Hepatic stellate cell (primary cell): ENCODE results near the gene GAB2.
A peak's percentile ranks its signal among the peaks of the same experiment; 100 is the strongest.
"Not testable (repeated sequence)": the region's sequence is repeated elsewhere in the genome, so short reads cannot be mapped to it uniquely, and the experiment has no call there.

ENCODE experiments used
- DNase-seq: peaks from one replicate; pipeline ENCODE4 v3.0.0; 2011; ENCODE audit warnings: low spot score

The GAB2 gene

GRCh38 chr11:78313181-78313795 lies 104.3 kb downstream of the GAB2 start:
- DNase-seq: peak; percentile 29

- no peak for DNase-seq
Measured at GRCh38 chr11:78312712-78313111, 104.9 kb downstream of the GAB2 start.

GRCh38 chr11:78311702-78312371 lies 105.8 kb downstream of the GAB2 start:
- DNase-seq: no peak

GRCh38 chr11:78310500-78310909 lies 107.1 kb downstream of the GAB2 start:
- peak; percentile 62 for DNase-seq

- DNase-seq: no peak
Measured at GRCh38 chr11:78304201-78304600, 113.4 kb downstream of the GAB2 start.

GRCh38 chr11:78300108-78300839 lies 117.3 kb downstream of the GAB2 start:
- DNase-seq: no peak

- DNase-seq: no peak
Measured at GRCh38 chr11:78299000-78299710, 118.5 kb downstream of the GAB2 start.

GRCh38 chr11:78298291-78298771 lies 119.3 kb downstream of the GAB2 start:
- DNase-seq: no peak

GRCh38 chr11:78295991-78296930 lies 121.4 kb downstream of the GAB2 start:
- no peak for DNase-seq

GRCh38 chr11:78295347-78295746 lies 122.3 kb downstream of the GAB2 start:
- no peak for DNase-seq

GRCh38 chr11:78294100-78294499 lies 123.5 kb downstream of the GAB2 start:
- not testable (repeated sequence) for DNase-seq

GRCh38 chr11:78293536-78293935 lies 124.1 kb downstream of the GAB2 start:
- DNase-seq: no peak

GRCh38 chr11:78292109-78292803 lies 125.4 kb downstream of the GAB2 start:
- no peak for DNase-seq

- DNase-seq: no peak
Measured at GRCh38 chr11:78291503-78292108, 126.0 kb downstream of the GAB2 start.

- no peak for DNase-seq
Measured at GRCh38 chr11:78290293-78291176, 127.1 kb downstream of the GAB2 start.

- no peak for DNase-seq
Measured at GRCh38 chr11:78289552-78290292, 127.9 kb downstream of the GAB2 start.

- no peak for DNase-seq
Measured at GRCh38 chr11:78284260-78284659, 133.4 kb downstream of the GAB2 start.

GRCh38 chr11:78282821-78283220 lies 134.8 kb downstream of the GAB2 start:
- DNase-seq: no peak
